ENCODE results near the gene CCN5.

DNA sequence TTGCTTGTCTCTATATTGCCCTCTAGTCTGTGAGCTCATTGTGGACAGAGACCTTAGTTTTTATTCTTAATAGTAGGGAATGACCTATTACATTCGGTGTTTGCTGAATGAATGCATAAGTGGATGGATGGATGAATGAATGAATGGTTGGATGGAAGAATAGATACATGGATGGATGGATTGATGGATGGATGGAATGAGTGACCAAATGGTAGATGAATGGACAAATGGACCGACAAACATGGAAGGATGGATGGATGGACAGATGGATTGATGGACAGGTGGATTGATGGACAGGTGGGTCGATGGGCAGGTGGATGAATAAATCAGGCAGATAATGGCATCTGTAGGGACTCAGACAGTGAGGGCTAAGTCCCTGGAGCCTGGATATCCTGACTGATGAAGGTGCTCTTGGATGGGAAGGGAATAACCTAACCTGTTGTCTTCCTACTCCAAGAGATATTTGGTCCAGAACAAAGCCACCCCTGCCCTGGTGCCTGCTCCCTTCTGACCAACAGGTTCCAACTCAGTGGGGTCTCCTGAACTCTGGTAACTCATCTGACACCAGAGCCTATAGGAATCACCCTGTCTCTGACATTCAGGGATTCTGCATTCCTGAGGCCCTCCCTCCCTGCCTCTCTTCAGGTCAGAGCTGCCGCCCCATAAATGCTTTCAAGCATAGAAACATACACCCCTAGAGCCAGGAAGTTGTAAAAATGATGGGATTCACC, 9.6 kb upstream of the CCN5 start:
- TF ChIP-seq, protein P1, sequence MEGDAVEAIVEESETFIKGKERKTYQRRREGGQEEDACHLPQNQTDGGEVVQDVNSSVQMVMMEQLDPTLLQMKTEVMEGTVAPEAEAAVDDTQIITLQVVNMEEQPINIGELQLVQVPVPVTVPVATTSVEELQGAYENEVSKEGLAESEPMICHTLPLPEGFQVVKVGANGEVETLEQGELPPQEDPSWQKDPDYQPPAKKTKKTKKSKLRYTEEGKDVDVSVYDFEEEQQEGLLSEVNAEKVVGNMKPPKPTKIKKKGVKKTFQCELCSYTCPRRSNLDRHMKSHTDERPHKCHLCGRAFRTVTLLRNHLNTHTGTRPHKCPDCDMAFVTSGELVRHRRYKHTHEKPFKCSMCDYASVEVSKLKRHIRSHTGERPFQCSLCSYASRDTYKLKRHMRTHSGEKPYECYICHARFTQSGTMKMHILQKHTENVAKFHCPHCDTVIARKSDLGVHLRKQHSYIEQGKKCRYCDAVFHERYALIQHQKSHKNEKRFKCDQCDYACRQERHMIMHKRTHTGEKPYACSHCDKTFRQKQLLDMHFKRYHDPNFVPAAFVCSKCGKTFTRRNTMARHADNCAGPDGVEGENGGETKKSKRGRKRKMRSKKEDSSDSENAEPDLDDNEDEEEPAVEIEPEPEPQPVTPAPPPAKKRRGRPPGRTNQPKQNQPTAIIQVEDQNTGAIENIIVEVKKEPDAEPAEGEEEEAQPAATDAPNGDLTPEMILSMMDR (conservative IDR thresholded peaks at IDR 0.05): no peak
- TF ChIP-seq EZH2 (IDR thresholded peaks at IDR 0.05; ENCODE audit: low read depth): no peak

Data from PC-9 (cell line).